AG04449 (cell line): Measurements from ENCODE around the gene ZIC4.

ENCODE experiments used
- CTCF ChIA-PET: fragments of 350-600 bp; formaldehyde crosslinking; extraction: SDS; loops from one replicate; lab custom pipeline; 2021; ENCODE audit warnings: antibody characterized with exemption; lab: Yijun Ruan, JAX
- POLR2A ChIA-PET: fragments of 400-600, 350-600 bp; formaldehyde crosslinking; extraction: SDS; loops from one replicate; lab custom pipeline; 2020; ENCODE audit warnings: antibody characterized with exemption, inconsistent platforms; lab: Yijun Ruan, JAX
- DNase-seq: peaks from one replicate; pipeline ENCODE4 v3.0.0-alpha.2; 2010; ENCODE audit warnings: low read depth, low spot score
- H3K4me3 ChIP-seq: 2 replicates; pipeline ENCODE4 v1.5.1; 2011; ENCODE audit warnings: low read depth, mild to moderate bottlenecking, control low read depth, low read length
- CTCF ChIP-seq: IDR thresholded peaks from one replicate; pipeline ENCODE4 v1.5.1; 2011; ENCODE audit warnings: mild to moderate bottlenecking, moderate library complexity, low read length, control low read depth, inconsistent platforms; ENCODE audit not compliant: insufficient read depth; ENCODE audit errors: missing control alignments

The ZIC4 gene

GRCh38 chr3:147373301-147373700 lies 33.0 kb downstream of the ZIC4 start:
- CTCF ChIA-PET, result no interaction called here
- DNase-seq, result no peak
- no peak for TF ChIP-seq CTCF
- no peak overlapping the region for H3K4me3 ChIP-seq
- POLR2A ChIA-PET, result no interaction called here

- POLR2A ChIA-PET, result no interaction called here
- H3K4me3 ChIP-seq, result no peak overlapping the region
- CTCF ChIA-PET, result interaction anchor here (0.9 kb wide), 1 partner anchor 704 kb away, joined by 3 read pairs; no protein-coding TSS in a partner anchor
These were observed 33.8 kb downstream of the ZIC4 start for GRCh38 chr3:147372525-147373027.

GRCh38 chr3:147371771-147372340 lies 34.5 kb downstream of the ZIC4 start:
- no peak overlapping the region for H3K4me3 ChIP-seq
- CTCF ChIA-PET, result no interaction called here
- TF ChIP-seq CTCF, result no peak
- DNase-seq, result no peak
- POLR2A ChIA-PET, result no interaction called here

More at GRCh38 chr3:147372525-147373027, 33.8 kb downstream of the ZIC4 start:
- no peak for DNase-seq
- TF ChIP-seq CTCF, result no peak

GRCh38 chr3:147371140-147371539 lies 35.2 kb downstream of the ZIC4 start:
- no peak for DNase-seq
- CTCF ChIA-PET, result no interaction called here
- POLR2A ChIA-PET, result interaction anchor here (0.6 kb wide), 1 partner anchor 435 kb away, joined by 5 read pairs; no protein-coding TSS in a partner anchor
- no peak overlapping the region for H3K4me3 ChIP-seq
- TF ChIP-seq CTCF, result no peak

GRCh38 chr3:147370349-147370748 lies 36.0 kb downstream of the ZIC4 start:
- no peak for DNase-seq
- TF ChIP-seq CTCF, result no peak
- ChIA-PET POLR2A (interaction anchor here (0.6 kb wide), 1 partner anchor 436 kb away, joined by 5 read pairs; no protein-coding TSS in a partner anchor), CTCF (interaction anchor here (1.0 to 1.1 kb wide), 2 partner anchors 10 to 12 kb away, joined by 3 read pairs; no protein-coding TSS in a partner anchor)
- no peak overlapping the region for H3K4me3 ChIP-seq

GRCh38 chr3:147369661-147370123 lies 36.7 kb downstream of the ZIC4 start:
- H3K4me3 ChIP-seq, result no peak overlapping the region
- TF ChIP-seq CTCF, result no peak
- POLR2A ChIA-PET, result no interaction called here
- CTCF ChIA-PET, result interaction anchor here (0.9 to 1.1 kb wide), 3 partner anchors 9 to 40 kb away, joined by 3 read pairs; no protein-coding TSS in a partner anchor
- no peak for DNase-seq
